ENCODE results near the gene SBF2.

GRCh38 chr11:9875399-9875798 is 418.6 kb downstream of the SBF2 start:
- no peak for TF ChIP-seq CTCF (IDR thresholded peaks at IDR 0.05; ENCODE audit: low read depth, low read length, poor library complexity, severe bottlenecking)
- no peak for TF ChIP-seq EZH2phosphoT487 (IDR thresholded peaks at IDR 0.05; ENCODE audit: borderline replicate concordance, low read length)
